ENCODE results near the gene ETV4. TPM values are rescaled to one million over a fixed set of nuclear protein-coding genes. Genes with fewer than 3 reads are reported as not detected.

Gene ETV4
- total RNA-seq, 4 donors from 2014 or later: 1.1 to 9.0 (median 5.3) TPM

GRCh38 chr17:43578404-43578698 is 32.2 kb upstream of the ETV4 start:
- intact Hi-C loops (cut with DNase I): loop anchor here (5.0 kb wide), 1 partner anchor 179 kb away; the partner anchor contains the start of gene SOST
- H3K9me3 ChIP-seq: no peaks in the 10 kb centered on the region
- H3K36me3 ChIP-seq: no peaks in the 10 kb centered on the region
- no peaks in the 10 kb centered on the region for H3K27me3 ChIP-seq
- no peak for TF ChIP-seq POLR2A (IDR thresholded peaks at IDR 0.05)
- TF ChIP-seq, protein P1, sequence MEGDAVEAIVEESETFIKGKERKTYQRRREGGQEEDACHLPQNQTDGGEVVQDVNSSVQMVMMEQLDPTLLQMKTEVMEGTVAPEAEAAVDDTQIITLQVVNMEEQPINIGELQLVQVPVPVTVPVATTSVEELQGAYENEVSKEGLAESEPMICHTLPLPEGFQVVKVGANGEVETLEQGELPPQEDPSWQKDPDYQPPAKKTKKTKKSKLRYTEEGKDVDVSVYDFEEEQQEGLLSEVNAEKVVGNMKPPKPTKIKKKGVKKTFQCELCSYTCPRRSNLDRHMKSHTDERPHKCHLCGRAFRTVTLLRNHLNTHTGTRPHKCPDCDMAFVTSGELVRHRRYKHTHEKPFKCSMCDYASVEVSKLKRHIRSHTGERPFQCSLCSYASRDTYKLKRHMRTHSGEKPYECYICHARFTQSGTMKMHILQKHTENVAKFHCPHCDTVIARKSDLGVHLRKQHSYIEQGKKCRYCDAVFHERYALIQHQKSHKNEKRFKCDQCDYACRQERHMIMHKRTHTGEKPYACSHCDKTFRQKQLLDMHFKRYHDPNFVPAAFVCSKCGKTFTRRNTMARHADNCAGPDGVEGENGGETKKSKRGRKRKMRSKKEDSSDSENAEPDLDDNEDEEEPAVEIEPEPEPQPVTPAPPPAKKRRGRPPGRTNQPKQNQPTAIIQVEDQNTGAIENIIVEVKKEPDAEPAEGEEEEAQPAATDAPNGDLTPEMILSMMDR (IDR thresholded peaks at IDR 0.05): no peak
- DNase-seq: no peak
- H3K4me1 ChIP-seq: peaks cover 0 to 8% of the 10 kb centered on the region in 2 donors
- no peak overlapping the region for H3K27ac ChIP-seq
- H3K4me3 ChIP-seq (replicated peaks in 1 of 3): no peak overlapping the region
- 68 to 89% methylated on average over 1 of the region's 1 CpG for WGBS, 2 donors

DNA sequence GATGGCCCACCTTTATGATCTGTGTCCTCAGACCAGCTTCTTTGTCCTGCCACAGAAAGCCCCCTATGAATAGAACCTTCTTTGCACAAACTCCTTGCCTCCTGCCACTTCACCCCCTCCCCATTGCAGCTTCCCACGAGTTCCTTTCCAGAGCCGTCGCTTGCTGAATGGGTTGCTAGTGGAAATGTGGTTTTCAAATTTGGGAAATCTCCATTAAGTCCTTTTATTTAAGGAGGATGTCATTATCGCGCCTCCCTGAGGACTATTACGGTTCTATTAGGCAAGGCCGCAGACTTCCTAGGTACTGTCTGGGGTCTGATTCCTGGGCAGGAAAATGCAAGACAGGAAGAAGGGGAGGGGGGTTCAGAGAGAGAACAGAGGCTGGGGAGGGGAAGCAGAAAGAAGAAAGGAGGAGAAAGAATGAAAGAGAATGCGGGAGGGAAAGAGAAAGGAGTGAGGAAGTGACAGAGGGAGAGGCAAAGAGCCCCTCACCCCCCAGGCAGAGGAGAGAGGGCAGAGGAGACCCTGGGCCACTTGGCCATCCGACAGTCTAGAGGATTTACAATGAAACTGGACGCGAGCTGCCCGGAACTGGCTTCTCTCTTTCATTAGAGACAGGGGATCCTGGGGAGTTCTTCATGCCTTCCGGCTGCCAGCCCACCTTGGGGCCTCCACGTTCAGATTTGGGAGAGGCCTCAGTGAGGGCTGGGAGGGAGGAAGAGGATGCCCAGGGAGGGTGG is 31.7 kb upstream of the ETV4 start:
- no peaks in the 10 kb centered on the region for H3K27me3 ChIP-seq
- H3K4me1 ChIP-seq: peaks cover 0 to 8% of the 10 kb centered on the region in 2 donors
- DNase-seq: no peak
- H3K27ac ChIP-seq: no peak overlapping the region
- TF ChIP-seq, protein P1 (IDR thresholded peaks at IDR 0.05): no peak
- no peak for TF ChIP-seq POLR2A (IDR thresholded peaks at IDR 0.05)
- 71 to 72% methylated on average over 13 to 14 of the region's 14 CpGs for whole genome bisulfite sequencing, 2 donors
- no peaks in the 10 kb centered on the region for H3K36me3 ChIP-seq
- intact Hi-C loops (cut with DNase I): loop anchor here (5.0 kb wide), 1 partner anchor 179 kb away; the partner anchor contains the start of gene SOST
- H3K9me3 ChIP-seq: no peaks in the 10 kb centered on the region
- H3K4me3 ChIP-seq (replicated peaks in 1 of 3): no peak overlapping the region

- DNase-seq: peak; percentile 65 to 74
- Histone ChIP-seq H3K4me3 (replicated peaks in 1 of 3) (no peak overlapping the region), H3K4me1 (peaks cover 0 to 8% of the 10 kb centered on the region in 2 donors), H3K9me3 (no peaks in the 10 kb centered on the region), H3K36me3 (no peaks in the 10 kb centered on the region), H3K27me3 (no peaks in the 10 kb centered on the region), H3K27ac (no peak overlapping the region)
- WGBS, 2 donors: 13 to 19% methylated on average over 10 of the region's 10 CpGs
- TF ChIP-seq, protein P1 (IDR thresholded peaks at IDR 0.05): peak; percentile 70 to 90 (median 85)
- TF ChIP-seq POLR2A (IDR thresholded peaks at IDR 0.05): no peak
- intact Hi-C loops (cut with DNase I): loop anchor here (1.0 to 5.0 kb wide), 2 partner anchors 99 to 181 kb away; partner anchors contain the start of gene SOST
Measured at GRCh38 chr17:43576563-43577229, 30.6 kb upstream of the ETV4 start.

- no peak for TF ChIP-seq POLR2A (IDR thresholded peaks at IDR 0.05)
- TF ChIP-seq, protein P1 (IDR thresholded peaks at IDR 0.05): no peak
- intact Hi-C loops (cut with DNase I): loop anchor here (5.0 kb wide), 1 partner anchor 182 kb away; the partner anchor contains the start of gene SOST
- 43 to 46% methylated on average over 5 of the region's 5 CpGs for WGBS, 2 donors
- DNase-seq: no peak
- H3K27me3 ChIP-seq: no peaks in the 10 kb centered on the region
- H3K27ac ChIP-seq: no peak overlapping the region
- peaks cover 0 to 8% of the 10 kb centered on the region in 2 donors for H3K4me1 ChIP-seq
- H3K36me3 ChIP-seq: no peaks in the 10 kb centered on the region
- H3K9me3 ChIP-seq: no peaks in the 10 kb centered on the region
- H3K4me3 ChIP-seq (replicated peaks in 1 of 3): no peak overlapping the region
Measured at GRCh38 chr17:43574896-43575525, 28.9 kb upstream of the ETV4 start.

Measured in thyroid gland (tissue), 4 donors.